ENCODE data around the gene CPED1. TPM values are rescaled to one million over a fixed set of nuclear protein-coding genes. Genes with fewer than 3 reads are reported as not detected.

CPED1 gene
- total RNA-seq (under 1 TPM in 1 of 2 experiments, not detected in 1; 0.32 TPM), polyA plus RNA-seq (not detected)

GRCh38 chr7:120988591-120989256 is at the start of gene CPED1:
TSS of gene CPED1 (plus strand) at chr7:120988711. CDS start at chr7:120989622, 911 bp downstream.
- no peaks in the 10 kb centered on the region for H3K9me3 Mint-ChIP-seq
- Histone ChIP-seq H3K4me1 (ENCODE audit: insufficient read depth, low read length) (peaks cover 15% of the 10 kb centered on the region), H3K36me3 (ENCODE audit: insufficient read depth, low read length) (no peaks in the 10 kb centered on the region), H3K27ac (ENCODE audit: low read depth, low read length) (no peak within 1 kb of the TSS), H3K9me3 (ENCODE audit: control insufficient read depth in 1 of 2, low read length in 2 of 2) (no peaks in the 10 kb centered on the region), H3K27me3 (ENCODE audit: insufficient read depth, low read length) (peaks cover 39% of the 10 kb centered on the region), H3K4me3 (ENCODE audit: low read length in 2 of 2) (peak within 1 kb of the TSS; percentile 12 to 22)
- no peaks in the 10 kb centered on the region for H3K36me3 Mint-ChIP-seq
- H3K27ac Mint-ChIP-seq: peak within 1 kb of the TSS in 1 of 7 donors; percentile 15
- POLR2A ChIA-PET (ENCODE audit: partially characterized antibody): interaction anchor here (0.8 to 2.4 kb wide), 2 partner anchors 38 to 93 kb away, joined by 3 to 8 read pairs; partner anchors contain the start of gene ING3
- CTCF ChIA-PET (ENCODE audit: partially characterized antibody): interaction anchor here (0.6 to 6.3 kb wide), 14 partner anchors 8 to 1350 kb away, joined by 3 to 101 read pairs (median 8); no protein-coding TSS in a partner anchor
- peak in 3 of 5 donors; percentile 11 to 44 (median 23) for DNase-seq
- H3K4me3 Mint-ChIP-seq: peak within 1 kb of the TSS; percentile 61 to 82 (median 76)
- H3K27me3 Mint-ChIP-seq: peaks cover 30 to 34% of the 10 kb centered on the region in 2 donors
- H3K4me1 Mint-ChIP-seq: peaks cover 13 to 20% (median 15%) of the 10 kb centered on the region in 4 donors
- intact Hi-C loops (cut with micrococcal nuclease): loop anchor here (10.0 kb wide), 1 partner anchor 406 kb away; the partner anchor contains the start of gene FAM3C

DNA sequence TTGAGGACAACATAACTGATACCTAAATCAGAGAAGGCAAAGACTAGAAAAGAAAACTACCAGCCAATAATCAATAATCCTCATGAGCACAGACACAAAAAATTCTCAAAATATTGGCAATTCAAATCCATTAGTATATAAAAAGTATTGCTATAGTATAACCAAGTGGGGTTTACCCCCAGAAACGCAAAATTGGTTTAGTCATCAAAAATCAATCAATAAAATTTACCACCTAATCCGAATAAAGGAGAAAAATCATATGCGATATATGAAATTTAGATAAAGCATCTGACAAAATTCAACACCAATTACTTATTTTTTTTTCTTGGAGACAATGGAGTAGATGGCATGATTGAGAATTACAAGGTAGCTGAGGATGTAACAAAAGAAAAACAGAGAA is 49.2 kb upstream of the CPED1 start:
- no peaks in the 10 kb centered on the region for H3K36me3 ChIP-seq (ENCODE audit: insufficient read depth, low read length)
- Mint-ChIP-seq H3K27me3 (peaks cover 3% of the 10 kb centered on the region in 2 donors), H3K27ac (no peak overlapping the region), H3K36me3 (no peaks in the 10 kb centered on the region), H3K4me3 (no peak overlapping the region), H3K9me3 (no peaks in the 10 kb centered on the region), H3K4me1 (no peaks in the 10 kb centered on the region)
- H3K4me3 ChIP-seq (ENCODE audit: low read length in 2 of 2): no peak overlapping the region
- ChIA-PET CTCF (ENCODE audit: partially characterized antibody) (no interaction called here), POLR2A (ENCODE audit: partially characterized antibody) (no interaction called here)
- DNase-seq: no peak
- H3K27ac ChIP-seq (ENCODE audit: low read depth, low read length): no peak overlapping the region
- intact Hi-C loops (cut with micrococcal nuclease): no loop called here
- H3K27me3 ChIP-seq (ENCODE audit: insufficient read depth, low read length): no peaks in the 10 kb centered on the region
- H3K4me1 ChIP-seq (ENCODE audit: insufficient read depth, low read length): no peaks in the 10 kb centered on the region
- no peaks in the 10 kb centered on the region for H3K9me3 ChIP-seq (ENCODE audit: control insufficient read depth in 1 of 2, low read length in 2 of 2)

GRCh38 chr7:120941064-120941463 is 47.4 kb upstream of the CPED1 start:
- Mint-ChIP-seq H3K4me1 (no peaks in the 10 kb centered on the region), H3K27me3 (peaks cover 0 to 1% of the 10 kb centered on the region in 2 donors), H3K9me3 (no peaks in the 10 kb centered on the region), H3K4me3 (no peak overlapping the region), H3K27ac (no peak overlapping the region), H3K36me3 (no peaks in the 10 kb centered on the region)
- ChIA-PET CTCF (ENCODE audit: partially characterized antibody) (interaction anchor here (0.9 to 1.3 kb wide), 2 partner anchors 146 to 149 kb away, joined by 3 read pairs; no protein-coding TSS in a partner anchor), POLR2A (ENCODE audit: partially characterized antibody) (no interaction called here)
- Histone ChIP-seq H3K9me3 (ENCODE audit: control insufficient read depth in 1 of 2, low read length in 2 of 2) (no peaks in the 10 kb centered on the region), H3K36me3 (ENCODE audit: insufficient read depth, low read length) (no peaks in the 10 kb centered on the region), H3K4me3 (ENCODE audit: low read length in 2 of 2) (no peak overlapping the region), H3K27me3 (ENCODE audit: insufficient read depth, low read length) (no peaks in the 10 kb centered on the region), H3K27ac (ENCODE audit: low read depth, low read length) (no peak overlapping the region), H3K4me1 (ENCODE audit: insufficient read depth, low read length) (no peaks in the 10 kb centered on the region)
- intact Hi-C loops (cut with micrococcal nuclease): loop anchor here (1.0 kb wide), 2 partner anchors 135 to 149 kb away; no protein-coding TSS in a partner anchor
- peak in 1 of 5 donors; percentile 10 for DNase-seq

- ChIA-PET POLR2A (ENCODE audit: partially characterized antibody) (no interaction called here), CTCF (ENCODE audit: partially characterized antibody) (interaction anchor here (0.7 to 1.3 kb wide), 3 partner anchors 136 to 150 kb away, joined by 3 read pairs; no protein-coding TSS in a partner anchor)
- Histone ChIP-seq H3K27me3 (ENCODE audit: insufficient read depth, low read length) (no peaks in the 10 kb centered on the region), H3K27ac (ENCODE audit: low read depth, low read length) (no peak overlapping the region), H3K9me3 (ENCODE audit: control insufficient read depth in 1 of 2, low read length in 2 of 2) (no peaks in the 10 kb centered on the region), H3K4me3 (ENCODE audit: low read length in 2 of 2) (no peak overlapping the region), H3K4me1 (ENCODE audit: insufficient read depth, low read length) (no peaks in the 10 kb centered on the region), H3K36me3 (ENCODE audit: insufficient read depth, low read length) (no peaks in the 10 kb centered on the region)
- no peaks in the 10 kb centered on the region for H3K9me3 Mint-ChIP-seq
- no peak overlapping the region for H3K27ac Mint-ChIP-seq
- peaks cover 4 to 5% of the 10 kb centered on the region in 2 donors for H3K27me3 Mint-ChIP-seq
- no peak overlapping the region for H3K4me3 Mint-ChIP-seq
- H3K36me3 Mint-ChIP-seq: no peaks in the 10 kb centered on the region
- no peak for DNase-seq
- H3K4me1 Mint-ChIP-seq: no peaks in the 10 kb centered on the region
- intact Hi-C loops (cut with micrococcal nuclease): loop anchor here (1.0 kb wide), 2 partner anchors 136 to 150 kb away; no protein-coding TSS in a partner anchor
Observed at GRCh38 chr7:120941856-120942255, 46.7 kb upstream of the CPED1 start.

- Mint-ChIP-seq H3K9me3 (no peaks in the 10 kb centered on the region), H3K27me3 (peaks cover 4 to 7% of the 10 kb centered on the region in 2 donors), H3K4me1 (no peaks in the 10 kb centered on the region), H3K4me3 (no peak overlapping the region), H3K36me3 (no peaks in the 10 kb centered on the region), H3K27ac (no peak overlapping the region)
- H3K36me3 ChIP-seq (ENCODE audit: insufficient read depth, low read length): no peaks in the 10 kb centered on the region
- no peak for DNase-seq
- no peaks in the 10 kb centered on the region for H3K4me1 ChIP-seq (ENCODE audit: insufficient read depth, low read length)
- H3K27ac ChIP-seq (ENCODE audit: low read depth, low read length): no peak overlapping the region
- H3K9me3 ChIP-seq (ENCODE audit: control insufficient read depth in 1 of 2, low read length in 2 of 2): no peaks in the 10 kb centered on the region
- ChIA-PET CTCF (ENCODE audit: partially characterized antibody) (interaction anchor here (1.2 kb wide), 1 partner anchor 136 kb away, joined by 4 read pairs; no protein-coding TSS in a partner anchor), POLR2A (ENCODE audit: partially characterized antibody) (no interaction called here)
- H3K4me3 ChIP-seq (ENCODE audit: low read length in 2 of 2): no peak overlapping the region
- intact Hi-C loops (cut with micrococcal nuclease): no loop called here
- no peaks in the 10 kb centered on the region for H3K27me3 ChIP-seq (ENCODE audit: insufficient read depth, low read length)
Observed at GRCh38 chr7:120942861-120943260, 45.6 kb upstream of the CPED1 start.

DNA sequence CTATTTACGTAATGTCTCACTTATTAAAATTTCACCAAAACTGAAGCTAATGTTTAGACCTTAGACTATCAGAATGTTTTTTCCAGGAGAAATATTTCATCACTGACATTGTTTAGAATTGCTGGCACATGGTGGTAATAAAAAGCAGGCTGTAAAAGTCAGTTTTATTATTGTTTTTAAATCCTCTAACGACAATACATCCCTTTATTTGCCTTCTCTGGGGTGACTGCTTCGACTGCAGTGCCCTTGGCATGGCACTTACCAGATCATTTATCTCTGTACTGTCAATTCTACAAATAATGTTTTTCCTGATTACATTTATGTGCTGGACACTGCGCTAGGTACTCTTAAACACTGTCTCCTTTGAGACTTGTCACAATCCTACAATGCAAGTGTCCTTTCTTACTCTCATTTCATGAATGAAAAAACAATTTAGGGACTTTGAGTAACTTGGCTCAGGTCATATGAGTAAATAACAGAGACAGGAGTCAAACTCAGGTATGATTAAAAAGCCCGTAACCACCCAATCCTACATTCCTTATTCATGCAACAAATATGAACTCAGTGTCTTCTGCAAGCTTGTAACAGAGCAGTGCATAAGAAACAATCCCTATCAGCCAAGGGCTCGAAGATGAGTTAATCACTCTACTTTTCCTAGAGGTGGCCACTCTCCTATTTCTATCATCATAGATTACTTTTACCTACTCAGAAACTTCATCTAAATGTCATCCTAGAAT is 43.5 kb upstream of the CPED1 start:
- ChIA-PET POLR2A (ENCODE audit: partially characterized antibody) (interaction anchor here (1.5 kb wide), 1 partner anchor 9 kb away, joined by 4 read pairs; no protein-coding TSS in a partner anchor), CTCF (ENCODE audit: partially characterized antibody) (no interaction called here)
- no peak for DNase-seq
- Histone ChIP-seq H3K4me3 (ENCODE audit: low read length in 2 of 2) (no peak overlapping the region), H3K4me1 (ENCODE audit: insufficient read depth, low read length) (peaks cover 8% of the 10 kb centered on the region), H3K9me3 (ENCODE audit: control insufficient read depth in 1 of 2, low read length in 2 of 2) (no peaks in the 10 kb centered on the region), H3K27ac (ENCODE audit: low read depth, low read length) (no peak overlapping the region), H3K36me3 (ENCODE audit: insufficient read depth, low read length) (no peaks in the 10 kb centered on the region), H3K27me3 (ENCODE audit: insufficient read depth, low read length) (no peaks in the 10 kb centered on the region)
- intact Hi-C loops (cut with micrococcal nuclease): no loop called here
- peaks cover 3 to 8% (median 5%) of the 10 kb centered on the region in 4 donors for H3K4me1 Mint-ChIP-seq
- peaks cover 7 to 9% of the 10 kb centered on the region in 2 donors for H3K27me3 Mint-ChIP-seq
- H3K9me3 Mint-ChIP-seq: no peaks in the 10 kb centered on the region
- no peak overlapping the region for H3K4me3 Mint-ChIP-seq
- H3K27ac Mint-ChIP-seq: no peak overlapping the region
- H3K36me3 Mint-ChIP-seq: no peaks in the 10 kb centered on the region

GRCh38 chr7:120947980-120948379 is 40.5 kb upstream of the CPED1 start:
- CTCF ChIA-PET (ENCODE audit: partially characterized antibody): no interaction called here

More at GRCh38 chr7:120947980-120948379, 40.5 kb upstream of the CPED1 start:
- POLR2A ChIA-PET (ENCODE audit: partially characterized antibody): no interaction called here
- Mint-ChIP-seq H3K27ac (no peak overlapping the region), H3K4me1 (peaks cover 8 to 29% (median 15%) of the 10 kb centered on the region in 4 donors), H3K9me3 (peaks cover 0 to 7% (median 0%) of the 10 kb centered on the region in 8 donors), H3K4me3 (peak overlapping the region in 1 of 8 donors; percentile 59), H3K27me3 (peaks cover 7 to 14% of the 10 kb centered on the region in 2 donors), H3K36me3 (peaks cover 3 to 17% of the 10 kb centered on the region in 2 donors)
- Histone ChIP-seq H3K36me3 (ENCODE audit: insufficient read depth, low read length) (no peaks in the 10 kb centered on the region), H3K4me1 (ENCODE audit: insufficient read depth, low read length) (peaks cover 23% of the 10 kb centered on the region), H3K27ac (ENCODE audit: low read depth, low read length) (no peak overlapping the region), H3K4me3 (ENCODE audit: low read length in 2 of 2) (no peak overlapping the region), H3K27me3 (ENCODE audit: insufficient read depth, low read length) (no peaks in the 10 kb centered on the region), H3K9me3 (ENCODE audit: control insufficient read depth in 1 of 2, low read length in 2 of 2) (no peaks in the 10 kb centered on the region)
- DNase-seq: no peak
- intact Hi-C loops (cut with micrococcal nuclease): no loop called here
